HG02973 (cell line): Measurements from ENCODE around the gene RNF157.
"Not testable (repeated sequence)": the region's sequence is repeated elsewhere in the genome, so short reads cannot be mapped to it uniquely, and the experiment has no call there.

ENCODE experiments used
- ATAC-seq: cut with Tn5 transposase; IDR thresholded peaks from one replicate; pipeline ENCODE4 v1.9.1; 2021; ENCODE audit warnings: moderate library complexity; ENCODE audit not compliant: unreplicated experiment

RNF157 gene

DNA sequence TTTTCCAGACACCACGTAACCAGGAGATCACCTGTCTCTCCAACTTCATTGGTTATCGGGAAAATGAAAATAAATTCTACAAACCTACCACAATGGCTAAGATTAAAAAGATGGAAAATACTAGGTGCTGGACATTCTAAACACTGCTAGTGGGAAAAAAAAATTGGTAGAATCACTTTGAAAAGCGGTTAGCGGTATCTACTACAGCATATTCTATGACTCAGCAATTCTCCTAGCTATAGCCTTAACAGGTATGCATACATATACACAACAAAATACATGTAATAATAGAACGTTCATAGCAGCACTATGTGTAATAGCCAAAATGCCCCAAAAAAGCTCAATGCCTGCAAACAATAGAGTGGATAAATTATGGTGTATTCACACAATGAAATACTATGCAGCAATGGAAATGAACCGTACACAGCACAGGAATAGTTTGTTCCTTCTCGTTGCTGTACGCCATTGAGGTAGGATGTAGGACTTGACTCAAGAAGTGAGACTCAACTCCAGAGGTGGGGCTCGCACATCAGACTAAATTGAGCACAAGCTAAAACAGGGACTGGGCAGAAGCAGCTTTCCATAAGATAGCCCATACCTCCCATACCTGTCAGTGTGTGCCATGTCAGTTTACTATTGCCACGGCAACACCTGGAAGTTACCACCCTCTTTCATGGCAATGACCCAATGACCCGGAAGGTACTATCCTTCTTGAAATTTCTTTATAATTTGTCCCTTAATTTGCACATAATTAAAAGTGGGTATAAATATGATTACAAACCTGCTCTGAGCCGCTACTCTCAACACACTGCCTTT is 44.8 kb downstream of the RNF157 start:
- ATAC-seq = no peak

DNA sequence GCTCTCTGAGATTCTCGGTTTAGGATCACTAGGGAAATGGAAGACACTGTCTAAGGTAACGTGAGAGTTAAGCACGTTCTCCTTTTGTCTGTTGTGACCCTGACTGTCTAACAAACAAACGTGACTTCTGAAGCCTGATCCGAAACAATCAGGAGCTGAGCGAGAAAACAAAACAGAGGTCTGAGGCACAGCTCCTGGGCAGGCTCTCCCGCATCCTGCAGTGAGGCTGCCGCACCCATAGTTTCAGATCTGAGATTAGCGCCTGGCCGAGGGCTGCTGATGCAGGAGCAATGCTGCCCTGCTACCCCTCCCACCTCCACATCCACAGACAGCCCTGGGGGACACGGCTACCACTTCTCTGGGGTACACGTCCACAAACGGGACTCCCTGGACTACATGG is 46.7 kb downstream of the RNF157 start:
- ATAC-seq = no peak

DNA sequence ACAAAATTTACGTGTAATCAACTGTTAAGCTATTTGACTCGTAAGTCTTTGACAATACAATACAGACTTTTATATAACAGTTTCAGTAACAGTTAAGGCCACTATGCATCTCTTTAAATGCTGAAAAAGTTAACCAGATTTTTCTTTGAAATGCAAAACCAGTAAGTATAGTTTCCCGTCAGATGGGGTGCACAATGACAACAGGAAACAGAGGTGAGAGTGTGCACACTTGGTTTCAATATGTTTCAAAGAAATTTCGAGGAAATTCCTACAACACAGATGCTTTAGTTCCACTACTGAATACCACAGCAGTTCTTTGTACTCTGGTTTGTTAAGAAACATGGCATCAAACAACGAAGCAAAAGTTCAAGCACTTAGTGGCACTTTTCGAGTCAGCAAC is 48.4 kb downstream of the RNF157 start:
- ATAC-seq = peak; percentile 57

DNA sequence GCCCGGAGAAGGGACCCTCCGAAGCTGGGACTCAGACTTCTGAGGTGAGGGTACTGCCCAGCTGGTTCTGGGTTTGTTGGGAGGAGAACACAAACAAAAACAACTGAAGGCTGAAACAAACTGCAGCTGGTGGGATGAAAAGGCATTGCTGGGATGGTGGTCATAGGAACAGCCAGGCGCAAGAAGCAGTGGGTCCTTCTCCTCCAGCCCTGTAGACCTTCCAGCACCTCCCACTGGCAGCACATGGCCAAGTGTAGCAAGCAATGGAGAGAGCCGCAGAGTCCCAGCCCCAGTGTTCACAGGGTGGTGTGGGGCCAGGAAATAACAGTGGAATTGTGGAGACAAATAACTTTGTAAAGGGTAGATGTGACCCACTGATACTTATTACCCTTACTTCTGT is 50.6 kb downstream of the RNF157 start:
- ATAC-seq = no peak

DNA sequence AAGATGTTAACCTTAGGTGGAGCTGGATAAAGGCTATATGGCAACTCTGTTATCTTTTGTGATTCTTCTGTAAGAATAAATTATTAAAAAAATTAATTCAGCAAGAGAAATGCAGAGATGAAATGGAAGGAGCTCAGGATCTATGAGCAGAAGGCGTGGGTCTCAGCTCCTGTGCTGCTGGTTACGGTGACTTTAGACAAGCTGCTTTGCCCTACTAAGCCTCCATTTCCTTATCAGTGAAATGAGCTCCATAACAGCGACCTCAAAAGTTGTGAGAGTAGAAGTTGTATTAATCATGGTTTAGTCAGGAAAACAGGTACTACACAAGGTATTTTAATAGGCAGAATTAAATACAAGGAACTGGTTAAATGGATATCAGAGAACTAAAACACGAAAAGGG is 51.0 kb downstream of the RNF157 start:
- no peak for ATAC-seq

DNA sequence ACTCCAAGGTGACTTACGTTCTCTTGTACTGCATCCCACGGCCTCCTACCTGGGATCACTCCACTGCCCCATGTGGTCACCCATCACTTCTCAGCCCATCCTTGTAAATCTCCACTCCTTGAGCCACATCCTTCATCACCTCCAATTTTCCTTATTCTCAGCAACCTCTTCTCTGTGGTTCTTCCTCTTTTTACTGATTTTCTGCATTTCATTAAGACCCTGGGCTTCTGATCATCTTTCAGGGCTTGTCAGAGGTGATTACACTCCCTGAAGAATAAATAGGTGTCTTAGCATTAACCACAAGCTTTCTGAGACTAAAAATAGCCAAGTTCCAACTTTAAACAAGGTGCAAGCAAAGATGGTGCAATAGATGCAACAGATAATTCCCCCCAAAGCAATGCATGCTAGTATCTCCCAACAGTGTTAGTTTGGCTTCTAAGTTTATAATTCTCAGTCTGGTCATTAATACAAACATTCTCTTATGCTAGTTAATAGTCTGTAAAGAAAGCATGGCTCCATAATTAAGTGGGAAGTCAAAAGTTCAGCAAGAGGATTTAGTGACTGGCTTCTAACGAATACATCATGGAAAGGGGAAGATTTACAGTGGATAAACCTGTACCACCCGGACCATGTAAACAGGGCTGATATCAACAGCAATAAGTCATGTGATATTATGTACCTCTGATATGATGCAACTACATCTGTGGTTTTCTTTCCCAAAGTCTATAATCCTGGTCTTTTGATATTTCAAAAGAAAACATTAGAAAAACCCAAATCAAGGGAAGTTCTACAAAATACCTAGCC is 51.9 kb downstream of the RNF157 start:
- no peak for ATAC-seq

DNA sequence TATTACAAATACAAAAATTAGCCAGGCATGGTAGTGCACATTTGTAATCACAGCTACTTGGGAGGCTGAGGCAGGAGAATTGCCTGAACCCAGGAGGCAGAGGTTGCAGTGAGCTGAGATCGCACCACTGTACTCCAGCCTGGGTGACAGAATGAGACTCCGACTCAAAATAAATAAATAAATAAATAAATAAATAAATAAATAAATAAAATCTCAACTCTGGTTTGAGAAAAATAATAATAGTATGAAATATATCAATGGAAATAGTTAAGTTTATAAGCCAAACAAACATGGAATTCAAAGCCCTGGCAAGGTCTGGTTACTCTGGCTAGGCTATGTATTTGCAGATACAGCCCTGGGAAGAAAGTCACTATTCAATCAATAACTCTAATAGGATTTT is 53.5 kb downstream of the RNF157 start:
- not testable (repeated sequence) for ATAC-seq

DNA sequence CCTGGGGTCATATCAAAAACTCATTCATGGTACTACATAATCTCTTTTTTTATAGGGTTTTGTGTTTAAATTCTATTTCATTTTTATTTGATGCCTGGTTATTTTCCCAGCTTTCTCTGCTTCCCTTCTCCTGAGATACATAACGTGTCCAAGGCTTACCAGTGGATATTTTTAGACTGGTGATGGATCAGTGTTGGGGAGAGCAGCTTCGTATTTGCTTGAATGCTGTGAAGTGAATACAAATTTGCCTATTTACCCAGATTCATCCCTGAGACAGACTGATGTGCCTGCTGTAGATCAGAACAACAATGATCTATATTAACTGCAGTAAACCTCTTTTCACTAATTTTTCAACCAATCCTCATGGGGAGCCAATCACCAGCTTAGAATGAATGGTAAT is 56.0 kb downstream of the RNF157 start:
- no peak for ATAC-seq

DNA sequence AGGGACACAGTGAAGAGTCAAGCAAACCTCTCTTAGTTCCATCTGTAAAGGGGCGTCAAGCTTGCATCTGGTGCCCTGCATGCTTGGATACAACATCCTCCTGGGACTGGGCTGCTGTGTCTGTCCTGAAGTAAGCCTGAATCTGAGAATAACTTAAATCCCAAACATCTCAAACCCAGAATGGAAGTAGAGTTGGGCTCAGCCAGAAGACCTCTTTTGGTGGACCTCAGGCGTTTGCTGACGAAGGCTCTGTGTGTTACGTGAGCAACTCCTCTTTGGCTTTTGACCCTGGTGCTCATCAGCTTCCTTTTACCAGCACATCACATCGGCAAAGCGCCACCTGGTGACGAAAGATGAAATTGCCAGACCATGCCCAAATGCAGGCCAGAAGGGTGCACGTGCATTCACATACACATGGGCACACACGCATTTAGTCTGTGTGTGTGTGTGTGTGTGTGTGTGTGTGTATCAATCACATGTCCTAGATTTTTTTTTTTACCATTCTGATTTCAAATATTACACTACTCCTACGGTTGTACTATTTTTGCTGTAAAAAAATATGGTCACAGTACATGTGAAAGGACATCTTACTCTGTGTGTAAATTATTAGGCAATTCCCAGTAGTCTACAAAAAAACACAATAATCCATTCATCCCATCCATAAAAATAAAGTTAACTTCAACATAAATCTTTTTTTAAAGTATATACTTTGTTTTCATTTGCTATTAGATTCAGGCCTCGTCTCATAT is 58.1 kb downstream of the RNF157 start:
- ATAC-seq = peak; percentile 57

DNA sequence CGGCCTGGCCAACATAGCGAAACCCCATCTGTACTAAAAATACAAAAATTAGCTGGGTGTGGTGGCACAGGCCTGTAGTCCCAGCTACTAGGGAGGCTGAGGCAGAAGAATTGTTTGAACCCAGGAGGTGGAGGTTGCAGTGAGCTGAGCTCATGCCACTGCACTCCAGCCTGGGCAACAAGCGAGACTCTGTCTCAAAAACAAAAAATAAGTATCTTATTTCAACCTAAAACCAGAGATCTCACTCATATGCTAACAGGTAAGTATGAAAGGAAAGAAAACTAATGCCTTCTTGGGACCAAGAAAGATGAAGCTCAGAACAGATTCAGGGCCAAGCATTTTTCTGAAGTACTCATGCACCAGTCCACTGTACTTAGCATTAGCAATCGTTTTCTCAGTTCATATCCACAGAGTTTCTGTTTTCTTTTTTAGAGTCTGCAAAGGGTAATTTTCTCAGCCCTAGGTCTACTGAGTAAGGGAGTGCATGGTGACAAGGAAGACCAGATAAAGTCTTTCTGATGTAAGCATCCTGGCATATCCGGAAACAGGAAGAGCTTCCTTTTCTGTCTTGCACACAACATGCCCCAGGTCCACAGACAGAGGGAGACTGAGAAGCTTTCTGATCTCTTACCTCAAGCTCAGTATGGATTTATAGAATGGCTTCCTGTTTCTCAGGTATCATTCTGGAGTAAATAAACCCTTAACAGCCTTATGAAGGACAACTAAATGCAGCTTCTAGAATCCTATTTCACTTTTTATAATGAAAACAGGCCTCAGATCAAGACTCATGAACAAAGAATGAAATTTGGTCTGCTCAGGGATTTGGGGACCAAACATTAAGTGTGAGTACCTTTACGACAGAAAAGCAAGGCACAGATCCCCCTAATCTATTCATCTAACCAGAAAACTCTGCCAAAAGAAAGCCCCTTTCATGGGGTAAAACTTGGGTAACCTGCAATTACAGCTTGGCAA is 60.5 kb downstream of the RNF157 start:
- ATAC-seq = no peak

DNA sequence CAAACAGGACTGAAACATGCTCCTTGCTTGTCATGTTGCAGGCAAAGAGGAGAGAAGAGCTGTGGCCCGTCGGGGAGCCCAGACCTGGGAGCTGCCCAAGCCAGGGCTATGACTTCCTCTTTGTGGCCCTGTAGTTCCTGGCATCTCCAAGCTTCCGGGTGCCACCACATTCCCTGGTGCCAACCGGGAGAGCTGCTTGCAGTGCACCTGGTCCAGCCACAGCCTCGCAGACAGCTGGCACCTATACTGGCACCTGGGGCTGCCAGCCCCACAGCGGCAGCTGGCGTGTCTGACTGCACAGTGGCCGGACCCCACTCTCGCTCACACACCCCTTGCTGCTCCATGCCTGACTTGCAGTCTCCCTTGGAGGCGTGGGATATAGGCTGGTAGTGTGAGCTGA is 62.2 kb downstream of the RNF157 start:
- ATAC-seq = no peak

DNA sequence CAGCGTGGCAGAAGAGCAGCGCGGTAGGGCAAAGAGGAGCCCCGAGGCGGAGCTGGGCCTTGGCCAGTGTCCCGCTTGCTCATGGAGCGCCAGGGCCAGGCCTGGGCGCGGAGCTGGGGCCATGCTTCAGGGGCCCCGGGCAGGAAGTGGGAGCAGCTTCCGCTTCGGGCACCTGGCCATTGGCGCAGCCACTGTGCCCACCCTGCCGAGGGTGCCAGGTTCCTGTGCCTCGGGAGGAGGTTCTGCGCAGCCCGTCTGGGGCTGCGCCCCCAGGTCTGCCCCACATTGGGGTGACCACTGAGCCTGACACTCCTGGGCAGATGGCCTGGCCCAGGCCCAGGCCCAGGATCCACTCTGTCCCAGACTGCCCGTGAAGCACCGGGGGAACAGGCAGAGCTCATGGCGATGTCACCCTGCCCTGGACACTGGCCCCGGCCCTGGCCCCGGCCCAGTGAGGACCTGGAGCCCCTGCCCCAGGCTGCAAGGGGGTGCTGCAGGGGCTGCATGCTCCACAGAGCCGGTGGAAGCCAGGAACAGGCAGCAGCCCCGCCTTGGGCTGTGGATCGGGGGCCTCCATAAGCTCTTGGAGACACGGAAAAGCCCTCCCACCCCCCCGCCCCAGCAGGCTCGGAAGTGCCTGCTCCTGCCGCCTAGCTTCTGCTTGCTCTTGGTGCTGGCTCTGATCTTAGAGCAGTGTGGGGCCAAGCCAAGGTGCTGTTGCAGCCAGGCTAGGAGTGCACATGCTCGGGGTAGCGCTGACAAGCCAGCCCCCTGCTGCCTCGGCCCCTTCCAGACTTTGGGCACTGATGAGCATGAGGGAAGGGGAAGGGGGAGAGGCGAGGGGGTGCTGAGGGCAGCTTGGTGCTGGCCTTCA is 63.4 kb downstream of the RNF157 start:
- ATAC-seq = no peak

DNA sequence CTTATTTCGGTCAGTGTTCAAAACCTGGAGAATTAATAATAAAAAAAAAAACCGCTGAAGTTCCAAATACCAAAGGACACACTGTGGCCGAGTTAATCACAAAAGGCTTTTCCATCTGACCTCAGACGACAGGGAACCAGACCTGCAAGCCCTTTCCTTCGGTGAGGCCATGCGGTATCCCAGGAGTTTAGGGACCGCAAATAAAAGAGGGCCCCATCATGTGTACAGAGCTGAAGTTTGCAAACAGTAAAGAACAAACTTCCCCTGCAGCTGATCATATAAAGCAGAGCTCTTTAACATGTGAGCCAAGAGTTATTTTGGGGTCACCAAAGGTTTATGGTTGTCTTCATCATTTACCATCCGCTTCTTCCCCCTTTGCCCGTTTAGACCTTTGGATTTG is 66.3 kb downstream of the RNF157 start:
- ATAC-seq = no peak

DNA sequence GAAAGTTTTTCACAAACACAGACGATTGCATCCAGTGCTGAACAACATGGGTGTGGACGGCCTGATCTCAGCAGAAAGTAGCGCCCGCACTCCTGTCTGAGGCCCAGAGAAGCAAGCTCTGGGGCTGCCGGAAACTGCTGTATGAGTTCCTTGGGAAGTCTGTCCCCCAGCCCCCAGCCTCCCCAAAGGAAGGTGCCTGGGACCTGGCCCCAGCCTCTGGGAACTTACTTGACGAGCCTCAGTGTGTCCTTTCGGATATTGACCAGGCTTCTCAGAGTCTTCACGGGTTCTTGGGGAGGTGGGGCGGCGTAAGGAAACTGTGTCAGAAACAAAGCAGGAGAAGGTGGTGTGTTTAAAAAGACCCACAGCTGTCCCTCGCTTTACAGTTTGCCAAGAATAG is 66.8 kb downstream of the RNF157 start:
- ATAC-seq = no peak

DNA sequence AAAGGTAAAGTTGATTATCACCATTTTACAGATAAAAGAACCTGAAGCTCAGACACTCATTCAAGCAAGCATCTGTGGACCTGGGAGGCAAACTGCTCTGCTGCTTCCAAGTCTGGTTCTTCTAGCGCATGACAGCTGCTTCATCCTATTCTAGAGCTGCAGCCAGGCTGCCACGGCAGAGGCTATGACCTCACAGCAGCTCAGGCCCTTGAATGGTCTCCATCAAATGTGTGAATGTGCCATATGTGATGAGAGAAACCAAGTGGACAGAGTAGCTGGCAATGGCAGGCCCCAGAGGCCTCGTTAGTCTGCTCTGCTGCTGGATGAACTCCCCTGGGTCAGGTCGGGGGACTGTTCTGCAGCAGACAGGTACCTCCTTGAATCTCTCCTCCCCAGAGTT is 68.6 kb downstream of the RNF157 start:
- ATAC-seq = no peak

DNA sequence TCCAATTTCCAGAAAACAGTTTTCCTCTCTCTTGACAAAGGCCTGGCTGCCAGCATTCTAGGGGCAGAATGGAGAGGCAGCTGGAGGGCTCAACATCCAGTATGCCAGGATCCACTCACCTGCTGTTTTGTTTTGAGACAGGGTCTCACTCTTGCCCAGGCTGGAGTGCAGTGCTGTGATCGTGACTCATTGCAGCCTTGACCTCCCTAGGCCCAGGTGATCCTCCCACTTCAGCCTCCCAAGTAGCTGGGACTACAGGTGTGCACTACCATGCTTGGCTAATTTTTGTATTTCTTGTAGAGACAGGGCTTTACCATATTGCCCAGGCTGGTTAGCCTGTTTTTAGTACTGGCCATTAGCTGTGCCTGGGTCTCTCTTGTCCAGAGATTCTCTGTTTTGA is 70.2 kb downstream of the RNF157 start:
- no peak for ATAC-seq

DNA sequence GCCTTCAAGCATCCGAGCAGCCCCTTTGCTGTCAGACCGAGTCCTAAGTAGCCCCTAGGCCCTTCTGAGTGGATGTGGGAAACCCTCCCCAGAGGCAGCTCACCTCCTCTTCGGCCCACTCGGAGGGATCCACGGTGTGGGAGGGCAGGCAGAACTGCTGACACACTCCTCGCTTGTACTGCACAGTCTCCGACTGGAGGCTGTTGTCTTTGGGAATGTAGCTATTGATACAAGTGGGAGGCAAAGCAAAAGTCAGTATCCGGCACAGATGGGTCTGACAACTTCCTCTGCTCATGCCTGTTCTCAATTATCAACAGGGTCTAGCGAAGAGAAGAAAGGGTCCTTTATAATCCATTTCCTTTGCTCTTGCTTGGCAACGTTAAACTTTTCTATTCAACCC is 73.4 kb downstream of the RNF157 start:
- no peak for ATAC-seq

DNA sequence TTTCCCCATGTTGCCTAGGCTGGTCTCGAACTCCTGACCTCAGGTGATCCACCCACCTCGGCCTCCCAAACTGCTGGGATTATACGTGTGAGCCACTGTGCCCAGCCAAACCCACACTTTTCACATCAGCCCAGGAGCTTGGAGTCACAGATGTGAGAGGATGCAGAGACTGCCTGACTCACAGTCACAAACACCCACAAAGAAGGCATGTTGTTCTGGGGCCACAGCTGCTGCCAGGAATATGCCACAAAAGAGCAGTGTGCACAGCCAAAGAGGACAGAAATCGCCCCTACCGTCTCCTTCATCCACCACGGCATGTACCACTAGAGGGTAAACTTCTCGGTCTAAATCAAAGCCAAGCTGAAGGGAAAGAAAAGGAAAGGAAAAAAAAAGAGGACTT is 74.1 kb downstream of the RNF157 start:
- ATAC-seq = no peak

DNA sequence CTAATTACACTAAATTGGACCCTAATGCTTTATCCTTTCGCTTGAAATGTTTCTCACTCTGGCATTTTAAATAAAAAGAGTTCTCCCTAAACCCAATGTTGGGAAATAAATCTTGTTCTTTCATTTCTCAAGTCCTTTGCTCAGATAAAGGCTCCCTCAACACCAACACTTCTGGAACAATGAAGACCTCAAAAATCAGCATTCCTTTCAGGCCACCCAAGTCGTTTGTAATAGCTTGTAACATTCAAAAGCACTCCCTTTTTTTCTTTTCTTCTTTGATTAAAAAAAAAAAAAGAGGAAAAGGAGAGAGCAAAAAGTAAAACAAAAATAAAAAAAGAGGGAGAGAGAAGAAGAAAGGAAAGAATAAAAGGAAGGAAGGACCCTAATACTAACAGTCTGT is 76.0 kb downstream of the RNF157 start:
- no peak for ATAC-seq

DNA sequence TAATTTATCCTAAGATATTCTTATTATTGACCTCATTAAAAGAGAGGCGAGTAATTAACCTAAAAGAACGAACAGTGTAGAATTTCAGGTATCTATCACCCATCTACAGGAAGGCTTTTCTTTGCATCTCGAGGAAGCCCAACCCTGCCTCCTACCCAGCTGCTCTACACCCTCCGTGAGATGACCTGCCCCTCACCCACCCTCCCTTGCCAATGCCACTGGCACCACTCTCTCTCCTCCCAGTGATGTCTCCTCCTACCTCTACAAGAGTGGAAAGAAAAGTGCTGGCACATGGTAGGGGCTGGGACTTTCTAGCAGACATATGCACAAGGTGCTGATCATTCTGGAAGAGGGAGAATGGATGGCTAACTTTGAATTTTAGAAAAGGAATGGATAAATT is 76.4 kb downstream of the RNF157 start:
- ATAC-seq = no peak
